Measurements from ENCODE around the gene TMEM204.

The TMEM204 gene

DNA sequence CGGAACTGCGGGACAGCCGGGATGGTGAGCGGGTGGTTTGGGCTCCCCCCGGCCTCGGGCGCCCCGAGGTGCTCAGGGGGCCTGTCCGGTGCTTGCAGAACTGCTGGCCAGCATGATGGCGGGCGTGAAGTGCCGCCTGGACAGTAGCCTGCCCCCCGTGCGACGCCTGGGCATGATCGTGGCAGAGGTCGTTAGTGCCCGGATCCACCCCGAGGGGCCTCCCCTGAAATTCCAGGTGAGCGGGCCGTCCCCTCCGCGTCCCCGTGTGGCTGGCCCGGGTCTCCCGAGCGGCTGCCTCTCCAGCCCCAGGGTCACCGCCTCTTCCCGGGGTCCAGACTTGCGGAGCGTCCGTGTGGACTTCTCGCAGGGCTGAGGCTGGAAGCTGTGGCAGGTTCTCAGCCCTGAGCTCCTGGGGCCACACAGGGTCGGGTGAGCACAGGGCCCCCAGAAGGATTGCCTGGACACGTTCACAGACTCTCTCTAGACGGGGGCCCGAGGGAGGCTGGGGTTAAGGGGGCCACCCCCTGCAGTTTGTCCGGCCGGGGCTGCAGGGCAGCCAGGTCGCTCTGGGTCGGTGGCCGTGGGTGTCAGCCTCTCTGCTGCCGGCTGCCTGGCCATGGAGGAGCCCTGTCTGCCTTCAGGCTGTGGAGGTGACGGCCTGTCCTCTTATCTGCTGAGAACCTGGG, 32.9 kb upstream of the TMEM204 start:
- no peak for DNase-seq

DNA sequence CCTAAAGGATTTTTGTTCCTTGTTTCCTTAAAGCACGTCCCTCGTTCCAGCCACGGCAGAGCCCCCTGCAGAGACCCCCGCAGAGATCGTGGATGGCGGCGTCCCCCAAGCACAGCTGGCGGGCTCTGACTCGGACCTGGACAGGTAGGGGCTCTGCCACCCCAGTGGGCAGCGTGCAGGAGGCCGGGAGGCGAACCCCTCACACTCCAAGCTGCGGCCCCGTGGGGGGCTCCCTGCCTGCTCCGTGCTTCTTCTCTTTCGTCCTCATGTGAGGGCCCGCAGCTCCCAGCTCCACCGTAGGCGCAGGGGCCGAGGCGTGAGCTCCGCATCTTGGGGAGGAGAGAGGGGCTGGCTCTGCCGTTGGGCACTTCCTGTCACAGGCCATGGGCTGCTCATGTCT, 31.8 kb upstream of the TMEM204 start:
- no peak for DNase-seq

DNA sequence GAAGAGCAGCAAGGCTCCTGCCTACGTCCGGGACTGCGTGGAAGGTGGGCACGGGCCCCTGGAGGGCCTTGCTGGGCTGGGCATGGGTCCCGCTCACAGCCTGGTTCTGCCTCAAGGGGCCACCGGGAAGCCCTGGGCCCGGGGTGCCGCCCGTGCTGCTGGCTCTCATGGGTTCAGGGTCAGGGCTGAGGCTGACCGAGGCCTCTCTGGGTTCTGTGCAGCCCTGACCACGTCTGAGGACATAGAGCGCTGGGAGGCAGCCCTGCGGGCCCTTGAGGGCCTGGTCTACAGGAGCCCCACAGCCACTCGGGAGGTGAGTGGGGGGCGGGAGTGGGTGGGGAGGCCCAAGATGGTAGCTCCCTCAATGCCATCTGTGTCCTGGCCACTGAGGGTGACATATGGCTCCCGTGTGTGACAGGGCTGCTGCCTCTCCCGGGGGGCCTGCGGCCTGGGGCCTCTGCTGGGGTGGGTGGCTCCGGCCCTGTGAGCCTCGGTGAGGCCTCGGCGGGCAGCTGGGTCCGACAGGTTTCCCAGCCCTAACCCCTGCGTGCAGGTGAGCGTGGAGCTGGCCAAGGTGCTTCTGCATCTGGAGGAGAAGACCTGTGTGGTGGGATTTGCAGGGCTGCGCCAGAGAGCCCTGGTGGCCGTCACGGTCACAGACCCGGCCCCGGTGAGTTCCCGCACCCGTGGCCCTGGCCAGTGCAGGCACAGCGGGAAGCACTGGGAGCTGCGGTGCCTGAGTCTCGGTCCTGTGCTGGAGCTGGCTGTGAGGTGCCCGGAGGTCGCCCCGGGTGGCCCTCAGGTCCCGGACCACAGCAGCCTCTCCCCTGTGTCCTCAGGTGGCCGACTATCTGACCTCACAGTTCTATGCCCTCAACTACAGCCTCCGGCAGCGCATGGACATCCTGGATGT, 31.1 kb upstream of the TMEM204 start:
- DNase-seq: no peak

DNA sequence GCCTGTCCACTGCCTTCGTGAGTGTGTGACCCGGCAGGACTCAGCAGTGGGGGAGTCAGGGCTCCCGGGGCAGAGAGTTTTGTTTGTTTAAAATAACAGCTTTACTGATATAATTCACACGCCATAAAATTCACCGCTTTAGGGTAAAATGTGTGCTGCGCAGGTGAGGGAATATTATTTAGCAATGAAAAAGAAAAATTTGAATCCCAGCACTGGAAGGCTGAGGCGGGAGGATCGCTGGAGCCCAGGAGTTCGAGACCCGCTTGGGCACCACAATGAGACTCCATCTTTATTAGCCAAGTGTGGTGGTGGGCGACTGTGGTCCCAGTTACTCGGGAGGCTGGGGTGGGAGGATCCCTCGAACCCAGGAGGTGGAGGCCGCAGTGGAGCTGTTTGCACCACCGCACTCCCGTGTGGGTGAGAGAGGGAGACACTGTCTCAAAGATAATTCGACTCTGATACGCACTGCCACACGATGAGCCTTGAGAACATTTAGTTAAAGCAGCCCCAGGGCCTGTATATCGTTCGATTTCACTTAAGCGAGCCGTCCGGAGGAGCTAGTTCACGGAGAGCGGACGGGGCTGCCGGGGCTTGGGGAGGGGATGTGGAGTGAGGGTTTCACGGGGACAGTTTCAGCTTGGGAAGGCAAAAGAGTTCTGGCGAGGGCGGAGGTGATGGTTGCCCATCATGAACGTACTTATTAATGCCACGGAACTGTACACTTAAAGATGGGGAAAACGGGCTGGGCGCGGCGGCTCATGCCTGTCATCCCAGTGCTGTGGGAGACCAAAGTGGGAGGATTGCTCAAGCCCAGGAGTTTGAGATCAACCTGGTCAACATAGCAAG, 30.1 kb upstream of the TMEM204 start:
- no peak for DNase-seq

DNA sequence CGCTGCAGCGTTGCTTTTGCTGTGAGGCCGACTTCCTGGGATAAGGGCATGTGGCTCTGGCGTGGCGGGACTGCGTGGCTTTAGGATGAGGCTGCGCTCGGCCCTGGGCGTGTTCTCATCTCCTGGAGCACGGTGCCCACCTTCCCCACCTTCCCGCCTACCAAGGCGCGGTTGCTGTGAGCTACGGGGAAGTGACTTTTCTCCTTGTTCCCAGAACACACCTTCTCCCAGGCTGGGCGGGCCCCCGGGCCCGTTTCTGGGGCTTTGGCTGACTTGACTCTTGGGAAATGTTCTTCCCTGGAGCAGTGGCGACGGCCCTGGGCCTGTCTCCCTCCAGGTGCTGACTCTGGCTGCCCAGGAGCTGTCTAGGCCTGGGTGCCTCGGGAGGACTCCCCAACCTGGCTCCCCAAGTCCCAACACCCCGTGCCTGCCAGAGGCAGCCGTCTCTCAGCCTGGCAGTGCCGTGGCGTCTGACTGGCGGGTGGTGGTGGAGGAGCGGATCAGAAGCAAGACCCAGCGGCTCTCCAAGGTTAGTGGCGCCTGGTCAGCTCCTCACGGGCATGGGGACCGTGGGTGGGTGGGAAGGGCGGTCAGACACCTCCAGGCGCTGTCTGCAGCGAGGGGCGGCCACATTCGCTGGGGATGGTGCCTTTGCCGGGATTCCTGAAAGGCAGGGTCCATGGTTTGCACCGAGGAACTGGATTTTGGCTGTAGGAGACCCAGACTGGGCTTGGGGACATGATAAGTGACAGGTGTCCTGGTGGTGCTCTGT, 28.2 kb upstream of the TMEM204 start:
- no peak for DNase-seq

DNA sequence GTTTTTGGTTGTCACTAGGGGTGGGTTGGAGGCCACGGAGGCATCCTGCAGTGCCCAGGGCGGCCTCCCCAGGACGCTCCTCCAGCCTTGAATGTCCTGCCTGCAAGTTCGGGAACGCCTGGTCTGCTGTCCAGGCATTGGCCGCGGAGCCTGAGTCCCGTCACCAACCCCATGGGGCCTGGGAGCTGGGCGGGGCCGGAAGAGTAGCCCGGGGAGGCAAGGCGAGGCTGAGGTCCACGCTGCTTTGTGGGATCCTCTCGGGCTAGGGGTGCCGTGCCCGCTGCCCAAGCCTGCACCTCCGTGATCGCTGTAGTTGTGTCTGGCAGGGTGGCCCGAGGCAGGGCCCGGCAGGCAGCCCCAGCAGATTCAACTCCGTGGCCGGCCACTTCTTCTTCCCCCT, 27.6 kb upstream of the TMEM204 start:
- no peak for DNase-seq

DNA sequence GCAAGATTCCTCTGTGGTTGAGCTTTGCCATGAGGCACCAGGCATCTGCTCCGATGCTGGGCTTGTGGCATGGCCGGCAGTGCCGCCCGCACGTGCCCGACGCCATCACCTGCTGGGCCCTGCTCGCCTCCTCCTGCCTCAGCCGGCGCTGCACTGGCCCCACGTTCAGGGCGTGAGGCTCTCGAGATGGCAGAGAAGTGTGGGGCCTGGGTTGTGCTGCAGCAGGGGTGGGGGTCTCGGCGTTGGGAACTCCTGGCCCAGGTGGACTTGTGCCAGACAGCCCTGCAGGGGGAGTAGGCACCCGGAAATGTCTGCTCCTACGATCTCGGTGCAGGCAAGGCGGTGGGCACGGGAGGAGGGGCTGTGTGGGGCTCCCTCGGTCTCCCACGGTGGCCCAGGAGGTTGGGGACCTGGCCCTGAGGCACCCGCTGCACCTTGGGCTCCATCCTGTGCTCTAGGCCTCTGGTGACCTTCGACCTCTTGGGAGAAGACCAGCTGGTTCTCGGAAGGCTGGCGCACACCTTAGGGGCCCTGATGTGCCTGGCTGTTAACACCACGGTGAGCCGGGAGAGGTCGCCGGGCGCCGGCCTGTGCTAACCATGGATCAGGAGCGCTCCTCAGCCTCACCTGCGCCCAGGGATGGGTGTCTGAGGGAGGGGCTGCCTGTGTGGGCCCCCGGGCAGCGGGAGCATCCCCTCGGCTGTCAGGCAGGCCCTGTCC, 26.8 kb upstream of the TMEM204 start:
- no peak for DNase-seq

DNA sequence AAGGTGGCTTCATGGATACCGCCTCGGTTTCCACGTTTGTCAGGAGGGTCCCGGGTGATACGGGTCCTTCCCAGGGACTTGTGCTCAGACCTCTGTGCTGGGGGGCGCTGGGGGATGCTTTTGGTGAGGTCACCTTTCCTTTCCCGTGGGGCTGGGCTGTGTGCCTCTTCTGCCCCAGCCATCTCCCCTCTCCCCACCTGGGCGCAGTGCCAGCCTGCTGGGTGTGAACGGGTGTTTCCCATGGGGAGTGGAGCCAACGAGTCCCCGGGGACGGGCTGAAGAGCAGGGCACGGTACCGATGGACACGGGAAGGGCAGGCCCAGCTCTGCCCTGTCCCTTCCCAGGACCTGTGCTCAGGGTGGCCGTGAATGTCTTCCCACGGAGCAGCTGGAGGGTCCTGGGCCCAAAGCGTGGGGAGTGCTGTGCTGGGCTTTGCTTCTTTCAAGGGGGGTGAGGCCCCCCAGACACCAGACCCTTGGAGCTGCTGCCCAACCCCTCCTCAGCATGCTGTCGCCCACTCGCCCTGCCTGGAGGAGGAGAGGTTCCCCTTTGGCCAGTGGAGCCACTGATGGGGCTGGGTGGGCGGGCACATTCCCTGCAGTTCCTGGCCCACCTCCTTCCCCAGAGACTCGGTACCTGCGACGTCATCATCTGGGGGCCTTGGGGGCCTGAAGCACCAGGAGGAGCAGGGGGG, 24.8 kb upstream of the TMEM204 start:
- DNase-seq: no peak

DNA sequence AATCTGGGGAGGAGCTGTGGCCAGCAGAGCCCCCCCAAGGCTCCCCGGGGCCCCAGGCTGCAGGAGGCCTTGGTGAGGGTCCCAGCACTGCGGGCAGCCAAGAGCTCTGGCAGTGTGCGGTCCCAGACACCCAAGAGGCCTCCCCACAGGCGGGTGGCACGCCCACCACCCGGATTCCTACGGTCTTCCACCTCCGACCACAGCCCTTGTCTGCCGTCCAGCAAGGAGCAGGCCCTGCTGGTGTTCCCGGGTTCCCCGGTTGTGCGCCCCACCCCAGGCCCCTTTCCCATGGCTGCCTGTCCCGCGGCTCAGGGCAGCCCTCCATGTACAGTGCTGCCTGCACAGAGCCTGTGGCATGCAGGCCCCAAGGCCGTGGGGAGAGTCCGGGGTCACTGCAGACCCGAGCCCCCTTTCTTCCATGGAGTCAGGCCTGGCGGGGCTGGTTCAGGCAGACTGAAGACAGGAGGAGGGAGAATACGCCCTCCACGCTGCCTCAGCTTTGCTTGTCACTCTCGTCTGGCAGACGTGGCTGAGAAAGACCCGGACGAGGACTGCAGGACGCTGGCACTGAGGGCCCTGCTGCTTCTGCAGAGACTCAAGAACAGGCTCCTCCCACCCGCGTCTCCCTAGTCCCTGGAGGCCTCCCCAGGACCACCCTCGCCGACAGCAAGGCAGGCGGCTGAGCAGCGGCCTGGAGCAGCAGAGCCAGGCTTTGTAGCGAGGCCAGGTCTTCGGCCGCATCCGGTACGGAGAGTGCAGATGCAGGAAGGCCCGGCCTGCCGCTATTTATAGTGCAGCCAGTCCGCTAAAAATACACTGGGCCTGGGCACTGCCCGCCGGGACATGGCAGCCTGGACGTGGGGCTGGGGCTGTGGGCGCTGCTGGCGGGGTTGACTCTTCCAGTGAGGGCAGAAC, 23.9 kb upstream of the TMEM204 start:
- no peak for DNase-seq

DNA sequence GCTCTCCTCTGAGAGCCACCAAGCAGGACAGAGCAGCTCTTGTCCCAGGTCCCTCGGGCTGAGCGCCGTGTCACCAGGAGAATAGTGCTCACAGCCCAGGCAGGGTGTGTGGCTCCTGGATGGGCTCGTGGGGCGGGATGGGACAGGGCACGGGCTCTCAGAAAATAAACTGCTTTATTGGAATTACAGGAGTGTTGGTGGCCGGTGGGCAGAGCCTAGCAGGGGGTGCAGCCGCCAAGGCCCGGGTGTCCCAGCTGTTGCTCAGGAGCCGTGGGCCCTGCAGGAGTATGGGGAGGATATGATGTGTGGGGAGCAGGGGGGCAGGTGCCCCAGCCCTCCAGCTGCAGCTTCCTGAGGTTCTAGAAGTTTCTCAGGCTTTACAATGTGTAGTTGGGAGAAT, 23.2 kb upstream of the TMEM204 start:
- DNase-seq: no peak

DNA sequence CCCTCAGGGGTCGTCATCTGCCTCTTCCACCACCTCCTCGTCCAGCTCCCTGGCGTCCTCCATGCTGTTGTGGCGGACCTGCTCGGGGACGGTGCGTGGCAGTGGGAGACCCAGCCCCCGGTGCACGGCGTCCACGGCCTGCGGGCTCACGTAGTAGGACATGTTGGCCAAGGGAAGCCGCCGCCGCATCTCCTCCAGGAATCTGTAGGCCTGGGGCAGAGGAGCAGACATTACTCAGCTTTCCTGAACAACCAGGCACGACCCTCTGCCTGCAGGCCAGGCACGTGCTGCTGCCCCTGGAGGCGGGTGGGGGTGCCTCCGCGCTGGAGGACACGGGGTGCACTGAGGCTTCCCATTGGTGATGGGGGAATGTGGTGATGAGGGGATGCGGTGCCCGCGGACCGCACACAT, 22.5 kb upstream of the TMEM204 start:
- no peak for DNase-seq

DNA sequence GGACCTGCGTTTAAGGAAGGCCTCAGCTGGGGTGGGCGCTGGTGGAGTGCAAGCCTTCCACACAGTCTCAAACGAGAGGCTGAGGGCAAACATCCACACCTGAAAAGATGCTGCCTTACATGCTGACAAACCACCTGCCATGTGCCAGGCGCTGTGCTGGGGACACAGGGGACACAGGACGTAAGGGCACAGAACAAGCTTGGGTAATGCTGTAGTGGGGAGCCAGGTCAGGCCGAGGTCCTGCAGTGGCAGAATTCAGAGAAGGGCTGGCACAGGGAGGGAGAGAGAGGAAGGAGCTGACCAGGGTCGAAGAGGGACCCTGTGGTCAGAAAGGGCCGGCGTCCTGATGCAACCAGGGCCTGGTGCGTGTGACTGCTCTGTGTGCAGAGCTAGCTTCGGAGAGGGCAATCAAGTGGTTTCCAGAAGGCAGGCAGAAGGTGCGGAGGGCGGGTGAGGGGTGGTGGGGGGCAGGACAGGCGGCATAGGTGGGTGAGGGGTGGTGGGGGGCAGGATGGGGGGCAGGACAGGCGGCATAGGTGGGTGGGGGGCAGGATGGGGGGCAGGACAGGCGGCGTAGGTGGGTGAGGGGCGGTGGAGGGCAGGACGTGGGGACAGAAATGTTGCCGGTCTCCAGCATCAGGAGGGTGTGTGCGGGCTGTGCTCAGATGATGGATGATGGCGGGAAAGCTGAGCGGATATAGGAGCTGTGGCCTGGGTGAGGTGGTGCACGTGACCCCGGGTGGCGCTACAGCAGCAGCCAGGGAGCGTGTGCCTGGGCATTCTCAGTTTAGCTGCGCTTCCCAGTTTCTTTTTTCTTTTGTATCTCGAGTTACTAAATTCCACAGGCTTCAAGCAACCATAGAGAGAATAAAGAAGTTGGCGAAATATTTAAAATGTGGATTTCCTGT, 21.6 kb upstream of the TMEM204 start:
- no peak for DNase-seq

DNA sequence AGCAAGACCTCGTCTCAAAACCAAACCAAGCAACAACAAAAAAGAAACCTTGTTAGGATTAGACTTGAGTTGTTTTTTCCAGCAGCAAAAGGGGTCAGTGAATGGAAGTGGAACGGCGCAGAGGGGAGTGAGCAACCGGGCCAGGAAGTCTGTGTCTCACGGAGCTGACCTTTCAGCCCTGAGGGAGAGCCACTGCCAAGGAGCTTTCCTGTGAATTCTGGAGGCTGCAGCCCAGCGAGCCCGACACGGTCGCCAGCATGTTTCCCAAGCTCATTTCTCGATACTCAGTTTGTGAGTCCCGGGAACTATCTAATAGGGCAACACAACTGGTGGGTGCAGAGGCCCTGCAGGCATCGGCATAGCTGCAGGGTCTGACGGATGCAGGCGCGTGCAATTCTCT, 20.7 kb upstream of the TMEM204 start:
- DNase-seq: no peak

DNA sequence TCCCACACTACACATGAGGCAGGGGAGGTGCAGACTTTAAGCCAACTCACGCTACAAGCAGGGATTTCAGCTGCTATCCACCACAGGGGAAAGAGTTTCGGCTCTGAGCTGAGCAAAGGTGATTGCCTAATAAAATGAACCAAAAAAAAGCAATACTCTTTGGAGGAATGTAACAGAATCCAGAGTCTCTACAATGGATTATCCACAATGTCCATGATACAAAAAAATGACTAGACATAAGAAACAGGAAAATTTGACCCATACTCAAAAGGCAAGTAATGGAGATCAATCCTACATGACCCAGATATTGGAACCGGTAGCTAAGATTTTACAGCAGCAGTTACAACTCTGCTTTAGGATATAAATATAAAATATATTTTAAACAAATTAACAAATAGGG, 19.0 kb upstream of the TMEM204 start:
- DNase-seq: no peak

DNA sequence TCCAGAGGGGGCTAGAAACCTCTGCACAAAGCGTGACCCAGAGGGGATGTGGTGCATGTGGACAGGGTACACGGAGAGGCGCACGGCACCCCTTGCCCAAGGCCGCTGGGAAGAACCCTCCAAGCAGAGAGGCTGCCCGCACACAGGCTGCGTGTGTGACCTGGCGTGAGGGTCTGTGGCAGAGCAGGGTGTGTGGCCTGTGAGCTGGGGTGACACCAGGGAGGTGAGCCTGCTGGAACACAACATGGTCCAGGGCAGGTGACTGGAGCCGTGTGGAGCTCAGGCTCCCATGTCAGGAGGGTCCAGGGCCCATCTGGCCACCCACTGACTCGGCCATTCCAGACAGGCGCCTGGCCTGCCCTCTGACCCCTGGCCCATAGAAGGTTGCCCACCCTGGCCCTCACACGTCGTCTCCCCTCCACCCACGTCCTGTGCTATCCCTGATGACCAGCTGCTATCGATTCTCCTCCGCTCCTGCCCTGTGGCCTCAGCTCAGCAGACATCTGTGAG, 14.8 kb upstream of the TMEM204 start:
- DNase-seq: no peak

DNA sequence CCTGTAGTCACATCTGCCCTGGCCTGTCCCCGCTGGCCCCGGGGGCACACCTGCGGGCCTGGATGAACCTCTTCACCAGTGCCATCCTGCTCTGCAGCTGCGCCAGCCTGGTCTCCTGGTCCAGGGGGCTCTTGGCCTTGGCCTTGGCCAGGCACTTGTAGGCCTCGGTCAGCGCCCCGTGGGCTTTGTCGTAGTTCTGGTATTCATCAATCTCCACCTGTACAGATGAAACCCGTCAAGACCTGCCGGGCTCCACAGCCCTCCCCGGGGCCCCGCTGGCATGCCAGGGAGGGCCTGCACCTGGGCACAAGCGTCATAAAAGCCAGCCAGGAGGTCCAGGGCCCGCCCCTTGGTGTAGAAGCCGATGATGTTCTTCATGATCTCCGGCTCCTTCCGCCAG, 13.6 kb upstream of the TMEM204 start:
- no peak for DNase-seq

DNA sequence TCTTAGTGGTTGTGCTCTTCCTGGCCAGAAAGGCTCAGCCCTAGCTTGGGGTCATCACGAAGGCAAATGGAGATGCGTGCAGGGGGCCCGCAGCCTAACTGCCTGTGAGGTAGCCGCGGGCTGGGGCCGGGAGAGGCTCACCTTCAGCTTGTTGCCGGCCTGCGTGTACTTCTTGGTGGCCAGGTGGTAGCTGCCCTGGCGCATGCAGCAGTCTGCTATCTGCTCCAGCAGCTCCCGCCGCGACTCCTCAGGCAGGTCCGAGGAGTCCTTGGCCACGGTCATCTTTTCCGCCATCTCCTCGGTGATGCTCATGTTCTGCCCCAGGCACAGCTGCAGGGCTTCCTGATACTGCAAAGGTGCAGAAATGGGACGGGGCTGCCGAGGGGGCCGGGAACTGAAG, 13.0 kb upstream of the TMEM204 start:
- DNase-seq: no peak

DNA sequence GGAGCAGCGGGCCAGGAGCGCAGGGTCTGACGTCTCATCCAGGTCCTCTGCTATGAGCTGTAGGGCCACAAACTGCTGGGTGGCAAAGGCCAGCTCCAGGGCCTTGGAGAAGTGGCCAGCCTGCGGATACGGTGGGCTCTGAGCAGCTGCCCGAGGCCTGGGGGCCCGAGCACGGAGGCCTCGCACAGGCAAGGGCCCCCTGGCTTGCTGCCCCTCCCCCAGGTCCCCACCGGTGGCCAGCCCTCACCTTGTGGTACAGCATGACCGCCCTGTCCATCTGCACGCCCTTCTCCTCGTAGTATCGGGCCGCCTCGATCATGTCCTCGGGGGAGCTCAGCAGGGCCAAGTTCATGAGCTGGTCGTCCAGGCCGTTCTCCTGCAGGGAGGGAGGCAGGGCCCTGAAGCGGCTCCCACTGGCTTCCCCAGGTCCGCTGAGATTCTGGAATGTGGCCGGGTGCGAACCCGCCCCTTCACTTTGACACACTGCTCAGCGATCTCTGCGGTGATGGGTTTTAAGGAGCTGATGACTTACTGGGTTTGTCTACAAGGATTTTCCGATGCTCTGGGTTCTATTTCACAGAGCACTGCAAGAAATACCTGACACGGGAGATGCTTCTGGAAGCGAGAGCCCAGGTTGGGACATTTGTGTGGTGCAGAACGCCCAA, 9.8 kb upstream of the TMEM204 start:
- DNase-seq: no peak

All from stimulated activated CD4-positive, alpha-beta T cell treated with anti-CD3 and anti-CD28 coated beads, Interleukin-4, amount 100 ng/mL, for 1 hour (primary cell).